ENCODE results near the gene HENMT1.
"Not testable (repeated sequence)": the region's sequence is repeated elsewhere in the genome, so short reads cannot be mapped to it uniquely, and the experiment has no call there.

HENMT1 gene

DNA sequence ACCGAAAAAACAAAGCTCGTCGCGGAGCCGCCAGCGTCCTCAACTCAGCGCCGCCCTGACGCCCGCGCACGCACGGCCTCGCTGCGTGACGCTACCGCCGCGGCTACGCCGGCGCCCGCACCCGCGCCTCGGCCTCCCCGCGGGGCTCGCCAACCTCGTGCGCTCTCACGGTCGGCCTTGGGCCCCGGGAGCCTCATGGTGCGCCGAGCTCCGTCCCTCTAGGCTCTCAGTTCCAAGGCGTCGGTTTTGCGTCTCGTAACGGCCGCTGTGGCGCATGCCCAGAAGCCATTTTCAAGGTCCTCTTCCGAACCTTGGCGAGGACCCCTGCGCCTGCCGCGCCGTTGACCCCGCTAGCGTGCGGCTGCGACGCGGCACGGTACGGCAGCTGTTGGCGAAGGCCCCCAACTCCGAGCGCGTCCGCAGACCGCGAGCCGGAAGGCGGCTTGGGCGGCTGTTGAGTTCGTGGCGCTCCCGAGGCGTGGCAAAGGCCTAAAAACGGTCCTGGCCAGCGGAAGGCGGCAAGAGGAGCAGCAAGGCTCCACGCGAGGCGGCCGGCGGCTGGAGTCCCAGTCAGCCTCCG, at the start of gene HENMT1:
Gene HENMT1, minus strand, starts transcription at position 64 of the 580 bp plus-strand sequence. CDS start 1,209 bp downstream, outside the sequence.
- H3K27me3 ChIP-seq (ENCODE audit: control insufficient read depth, insufficient read depth, low read length): no peaks in the 10 kb centered on the region
- H3K9ac ChIP-seq (ENCODE audit: low read length): peak within 1 kb of the TSS; percentile 67
- H3K27ac ChIP-seq (ENCODE audit: low read depth, low read length): peak within 1 kb of the TSS; percentile 94
- peak within 1 kb of the TSS; percentile 76 for H3K4me3 ChIP-seq (ENCODE audit: low read length)
- no peaks in the 10 kb centered on the region for H3K36me3 ChIP-seq (ENCODE audit: control insufficient read depth, insufficient read depth, low read length)
- H3K4me1 ChIP-seq (ENCODE audit: control insufficient read depth, insufficient read depth, low read length): no peaks in the 10 kb centered on the region

DNA sequence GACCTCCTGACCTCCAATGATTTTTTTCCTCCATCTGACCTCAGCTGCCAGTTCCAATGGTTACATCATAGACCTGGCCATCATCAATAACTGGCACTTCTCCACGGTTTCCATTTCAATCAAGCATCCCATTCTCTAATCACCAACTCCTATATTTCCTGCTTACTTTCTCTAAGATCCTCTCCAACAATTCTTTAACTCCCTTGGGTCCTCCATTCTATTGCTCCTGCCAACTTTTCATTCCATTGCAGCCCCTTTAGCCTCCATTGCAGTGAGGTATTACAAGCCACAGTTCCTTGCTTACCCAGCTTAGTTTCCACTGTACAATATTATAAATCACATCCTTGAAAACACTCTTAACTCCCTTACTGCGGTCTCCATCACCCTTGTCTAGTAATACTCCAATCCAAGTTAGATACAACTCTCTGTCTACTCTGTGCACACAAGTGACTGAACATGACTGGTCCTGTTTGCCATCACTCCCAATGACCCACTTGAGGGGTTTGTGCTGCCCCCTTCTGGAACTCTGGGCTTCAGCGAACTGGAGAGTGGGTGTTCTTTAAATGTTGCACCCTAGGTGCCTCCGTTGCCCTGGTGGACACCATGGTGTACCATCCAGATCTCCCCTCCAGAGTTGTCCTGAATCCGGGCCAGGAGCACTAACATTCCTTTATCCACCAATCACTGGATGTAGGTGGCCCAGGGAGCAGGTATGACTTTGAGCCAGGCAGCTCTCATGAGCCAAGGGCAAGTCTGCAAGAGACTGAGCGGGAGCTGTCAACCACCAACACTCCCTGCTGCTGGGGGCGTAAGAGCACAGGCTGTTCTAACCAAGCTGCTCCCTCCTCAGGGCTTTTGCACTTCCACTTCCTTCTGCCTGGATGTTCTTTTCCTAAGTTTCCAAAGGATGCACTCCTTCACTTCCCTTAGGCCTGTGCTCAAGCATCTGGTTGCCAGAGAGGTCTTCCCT, 48.1 kb upstream of the HENMT1 start:
- Histone ChIP-seq H3K27me3 (ENCODE audit: control insufficient read depth, insufficient read depth, low read length) (no peaks in the 10 kb centered on the region), H3K27ac (ENCODE audit: low read depth, low read length) (no peak overlapping the region), H3K4me3 (ENCODE audit: low read length) (no peak overlapping the region), H3K36me3 (ENCODE audit: control insufficient read depth, insufficient read depth, low read length) (no peaks in the 10 kb centered on the region), H3K4me1 (ENCODE audit: control insufficient read depth, insufficient read depth, low read length) (no peaks in the 10 kb centered on the region), H3K9ac (ENCODE audit: low read length) (no peak overlapping the region)

DNA sequence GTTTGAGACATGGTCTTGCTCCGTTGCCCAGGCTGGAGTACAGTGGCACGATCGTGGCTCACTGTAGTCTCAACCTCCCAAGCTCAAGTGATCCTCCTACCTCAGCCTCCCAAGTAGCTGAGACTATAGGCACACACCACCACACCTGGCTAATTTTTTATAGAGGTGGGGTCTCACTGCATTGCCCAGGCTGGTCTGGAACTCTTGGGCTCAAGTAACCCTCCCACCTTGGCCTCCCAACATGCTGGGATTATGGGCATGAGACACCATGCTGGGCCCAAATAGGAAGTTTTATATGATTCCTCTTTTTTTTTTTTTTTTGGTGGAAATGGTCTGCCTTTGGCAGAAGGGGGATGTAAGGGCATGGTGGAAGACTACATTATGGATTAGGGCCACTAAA, 45.8 kb upstream of the HENMT1 start:
- H3K36me3 ChIP-seq (ENCODE audit: control insufficient read depth, insufficient read depth, low read length): no peaks in the 10 kb centered on the region

DNA sequence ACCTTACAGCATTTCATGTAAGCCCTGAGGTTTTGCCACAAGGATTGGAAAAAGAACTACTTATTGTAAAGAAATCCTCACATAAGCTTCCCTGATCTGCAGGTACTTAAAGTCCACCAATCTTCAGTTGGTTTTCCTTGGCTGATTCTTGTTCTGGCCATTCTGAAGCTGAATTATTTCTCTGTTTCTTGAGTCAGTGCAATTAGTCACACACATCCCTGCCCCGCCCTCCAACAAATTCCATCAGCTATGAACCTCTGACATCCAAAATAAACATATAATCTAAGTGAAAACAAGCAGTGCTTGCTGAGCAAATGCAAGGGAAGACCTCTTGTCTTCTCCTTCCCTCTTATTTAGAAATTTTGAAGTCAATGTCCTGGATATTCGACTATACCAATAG, 43.6 kb upstream of the HENMT1 start:
- no peaks in the 10 kb centered on the region for H3K4me1 ChIP-seq (ENCODE audit: control insufficient read depth, insufficient read depth, low read length)
- no peak overlapping the region for H3K27ac ChIP-seq (ENCODE audit: low read depth, low read length)
- H3K36me3 ChIP-seq (ENCODE audit: control insufficient read depth, insufficient read depth, low read length): peaks cover 8% of the 10 kb centered on the region
- no peaks in the 10 kb centered on the region for H3K27me3 ChIP-seq (ENCODE audit: control insufficient read depth, insufficient read depth, low read length)
- no peak overlapping the region for H3K9ac ChIP-seq (ENCODE audit: low read length)
- no peak overlapping the region for H3K4me3 ChIP-seq (ENCODE audit: low read length)

More for the DNA sequence above, 45.8 kb upstream of the HENMT1 start:
- Histone ChIP-seq H3K4me1 (ENCODE audit: control insufficient read depth, insufficient read depth, low read length) (no peaks in the 10 kb centered on the region), H3K4me3 (ENCODE audit: low read length) (no peak overlapping the region), H3K27me3 (ENCODE audit: control insufficient read depth, insufficient read depth, low read length) (no peaks in the 10 kb centered on the region), H3K9ac (ENCODE audit: low read length) (no peak overlapping the region), H3K27ac (ENCODE audit: low read depth, low read length) (no peak overlapping the region)

DNA sequence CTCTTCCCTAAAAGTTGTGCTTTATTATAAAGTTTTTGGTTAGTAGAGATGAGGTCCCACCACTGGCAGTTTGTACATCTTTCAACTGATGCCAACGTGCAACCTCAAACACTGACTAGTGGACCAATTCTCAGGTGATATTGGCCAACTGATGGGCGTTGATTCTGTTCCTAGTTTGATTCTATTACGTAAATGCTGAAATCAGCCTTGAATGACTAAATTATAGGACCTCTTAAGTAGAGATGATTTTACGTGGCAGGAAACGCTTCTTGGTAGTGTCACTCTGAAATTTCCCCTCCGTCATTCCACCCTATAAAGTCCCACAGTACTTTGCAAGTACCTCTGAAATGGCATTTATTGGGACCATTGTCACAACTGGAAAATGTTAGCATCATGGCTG, 43.0 kb upstream of the HENMT1 start:
- H3K27ac ChIP-seq (ENCODE audit: low read depth, low read length): no peak overlapping the region
- no peak overlapping the region for H3K4me3 ChIP-seq (ENCODE audit: low read length)
- H3K4me1 ChIP-seq (ENCODE audit: control insufficient read depth, insufficient read depth, low read length): no peaks in the 10 kb centered on the region
- no peaks in the 10 kb centered on the region for H3K27me3 ChIP-seq (ENCODE audit: control insufficient read depth, insufficient read depth, low read length)
- peaks cover 13% of the 10 kb centered on the region for H3K36me3 ChIP-seq (ENCODE audit: control insufficient read depth, insufficient read depth, low read length)
- H3K9ac ChIP-seq (ENCODE audit: low read length): no peak overlapping the region

DNA sequence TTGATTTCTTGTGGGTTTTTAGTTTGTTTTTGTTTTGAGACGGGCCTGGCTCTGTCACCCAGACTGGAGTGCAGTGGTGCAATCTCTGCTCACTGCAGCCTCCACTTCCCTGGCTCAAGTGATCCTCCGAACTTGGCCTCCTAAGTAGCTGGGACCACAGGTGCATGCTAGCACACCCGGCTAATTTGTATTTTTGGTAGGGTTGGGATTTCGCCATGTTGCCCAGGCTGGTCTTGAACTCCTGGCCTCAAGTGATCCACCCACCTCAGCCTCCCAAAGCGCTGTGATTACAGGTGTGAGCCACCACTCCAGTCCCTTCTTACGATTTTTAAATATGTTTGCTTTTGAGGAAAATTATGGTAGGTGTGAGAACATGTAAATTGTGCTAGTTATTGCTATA, 41.2 kb upstream of the HENMT1 start:
- not testable (repeated sequence) for H3K27me3 ChIP-seq (ENCODE audit: control insufficient read depth, insufficient read depth, low read length); H3K4me1 ChIP-seq (ENCODE audit: control insufficient read depth, insufficient read depth, low read length); H3K27ac ChIP-seq (ENCODE audit: low read depth, low read length); H3K9ac ChIP-seq (ENCODE audit: low read length); H3K4me3 ChIP-seq (ENCODE audit: low read length)
- peaks cover 20% of the 10 kb centered on the region for H3K36me3 ChIP-seq (ENCODE audit: control insufficient read depth, insufficient read depth, low read length)

DNA sequence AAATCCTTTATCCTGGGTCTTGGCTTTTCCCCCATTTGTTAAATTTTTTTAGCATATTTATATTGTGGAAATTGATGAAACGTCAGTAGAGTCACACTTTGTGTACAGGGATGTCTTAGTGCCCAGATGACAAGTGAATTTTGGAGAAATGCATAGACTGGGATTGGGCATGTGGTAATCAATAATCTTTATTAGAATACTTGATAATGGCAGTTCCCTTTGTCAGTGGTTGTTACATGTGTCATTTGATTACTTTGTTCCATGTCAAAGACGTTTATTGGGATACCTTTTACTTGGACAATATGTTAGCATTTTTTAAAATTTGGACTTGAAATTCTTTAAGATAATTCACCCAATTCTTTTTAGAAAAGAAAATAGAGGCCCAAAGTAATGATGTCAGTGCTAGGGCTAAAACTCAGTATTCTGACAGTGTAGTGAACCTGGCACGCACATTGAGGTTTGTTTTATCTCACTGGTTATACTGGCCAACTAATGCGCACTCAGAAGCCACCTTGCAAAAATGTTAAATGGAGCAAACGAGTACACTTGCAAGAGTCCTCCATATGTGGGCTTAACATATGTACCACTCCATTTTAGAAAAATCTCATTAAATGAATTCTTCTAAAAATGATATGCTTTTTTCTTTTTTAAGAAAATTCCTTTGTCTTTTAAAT, 40.4 kb upstream of the HENMT1 start:
- no peak overlapping the region for H3K27ac ChIP-seq (ENCODE audit: low read depth, low read length)
- H3K9ac ChIP-seq (ENCODE audit: low read length): no peak overlapping the region
- no peaks in the 10 kb centered on the region for H3K27me3 ChIP-seq (ENCODE audit: control insufficient read depth, insufficient read depth, low read length)
- peaks cover 23% of the 10 kb centered on the region for H3K36me3 ChIP-seq (ENCODE audit: control insufficient read depth, insufficient read depth, low read length)
- no peaks in the 10 kb centered on the region for H3K4me1 ChIP-seq (ENCODE audit: control insufficient read depth, insufficient read depth, low read length)
- no peak overlapping the region for H3K4me3 ChIP-seq (ENCODE audit: low read length)

DNA sequence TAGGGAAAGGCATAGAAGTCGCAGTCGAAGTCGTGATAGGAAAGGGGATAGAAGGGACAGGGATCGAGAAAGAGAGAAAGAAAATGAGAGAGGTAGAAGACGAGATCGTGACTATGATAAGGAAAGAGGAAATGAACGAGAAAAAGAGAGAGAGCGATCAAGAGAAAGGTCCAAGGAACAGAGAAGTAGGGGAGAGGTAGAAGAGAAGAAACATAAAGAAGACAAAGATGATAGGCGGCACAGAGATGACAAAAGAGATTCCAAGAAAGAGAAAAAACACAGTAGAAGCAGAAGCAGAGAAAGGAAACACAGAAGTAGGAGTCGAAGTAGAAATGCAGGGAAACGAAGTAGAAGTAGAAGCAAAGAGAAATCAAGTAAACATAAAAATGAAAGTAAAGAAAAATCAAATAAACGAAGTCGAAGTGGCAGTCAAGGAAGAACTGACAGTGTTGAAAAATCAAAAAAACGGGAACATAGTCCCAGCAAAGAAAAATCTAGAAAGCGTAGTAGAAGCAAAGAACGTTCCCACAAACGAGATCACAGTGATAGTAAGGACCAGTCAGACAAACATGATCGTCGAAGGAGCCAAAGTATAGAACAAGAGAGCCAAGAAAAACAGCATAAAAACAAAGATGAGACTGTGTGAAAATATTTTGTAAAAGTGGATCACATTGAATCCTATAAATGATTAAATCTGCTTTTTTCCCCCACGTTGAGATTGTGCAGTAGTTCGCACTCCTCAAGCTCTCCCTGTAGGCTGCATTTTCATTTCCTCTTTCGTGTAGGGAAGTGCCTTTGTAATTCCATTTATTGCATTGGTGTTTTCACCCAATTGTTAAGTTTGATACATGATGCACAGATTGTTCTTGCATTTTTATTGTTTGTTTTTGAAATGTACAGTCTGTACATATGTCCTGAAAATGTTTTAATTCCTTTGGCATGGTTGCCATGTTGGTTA, 38.8 kb upstream of the HENMT1 start:
- Histone ChIP-seq H3K9ac (ENCODE audit: low read length) (no peak overlapping the region), H3K36me3 (ENCODE audit: control insufficient read depth, insufficient read depth, low read length) (peaks cover 23% of the 10 kb centered on the region), H3K27me3 (ENCODE audit: control insufficient read depth, insufficient read depth, low read length) (no peaks in the 10 kb centered on the region), H3K27ac (ENCODE audit: low read depth, low read length) (no peak overlapping the region), H3K4me1 (ENCODE audit: control insufficient read depth, insufficient read depth, low read length) (peaks cover 6% of the 10 kb centered on the region), H3K4me3 (ENCODE audit: low read length) (no peak overlapping the region)

DNA sequence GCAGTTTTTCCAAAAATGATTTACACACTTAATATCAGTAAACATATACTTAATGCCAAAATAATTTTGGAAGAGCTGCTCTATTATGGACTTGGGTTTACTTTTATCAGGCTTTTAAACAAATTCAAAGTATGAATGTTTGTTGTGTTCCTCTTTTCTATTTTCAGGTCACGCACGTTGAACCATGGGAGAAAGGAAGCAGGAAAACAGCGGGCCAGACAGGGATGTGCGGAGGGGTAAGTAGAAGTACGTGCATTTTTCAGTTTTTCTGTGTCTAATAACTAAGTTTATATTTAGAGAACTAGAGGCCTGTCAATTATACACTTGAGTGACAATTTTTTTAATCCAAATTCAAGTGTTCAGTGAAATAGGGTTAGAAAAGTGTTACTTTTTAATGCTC, 34.6 kb upstream of the HENMT1 start:
- no peak overlapping the region for H3K4me3 ChIP-seq (ENCODE audit: low read length)
- no peak overlapping the region for H3K27ac ChIP-seq (ENCODE audit: low read depth, low read length)
- no peaks in the 10 kb centered on the region for H3K27me3 ChIP-seq (ENCODE audit: control insufficient read depth, insufficient read depth, low read length)
- peaks cover 23% of the 10 kb centered on the region for H3K36me3 ChIP-seq (ENCODE audit: control insufficient read depth, insufficient read depth, low read length)
- H3K4me1 ChIP-seq (ENCODE audit: control insufficient read depth, insufficient read depth, low read length): peaks cover 17% of the 10 kb centered on the region
- H3K9ac ChIP-seq (ENCODE audit: low read length): no peak overlapping the region

DNA sequence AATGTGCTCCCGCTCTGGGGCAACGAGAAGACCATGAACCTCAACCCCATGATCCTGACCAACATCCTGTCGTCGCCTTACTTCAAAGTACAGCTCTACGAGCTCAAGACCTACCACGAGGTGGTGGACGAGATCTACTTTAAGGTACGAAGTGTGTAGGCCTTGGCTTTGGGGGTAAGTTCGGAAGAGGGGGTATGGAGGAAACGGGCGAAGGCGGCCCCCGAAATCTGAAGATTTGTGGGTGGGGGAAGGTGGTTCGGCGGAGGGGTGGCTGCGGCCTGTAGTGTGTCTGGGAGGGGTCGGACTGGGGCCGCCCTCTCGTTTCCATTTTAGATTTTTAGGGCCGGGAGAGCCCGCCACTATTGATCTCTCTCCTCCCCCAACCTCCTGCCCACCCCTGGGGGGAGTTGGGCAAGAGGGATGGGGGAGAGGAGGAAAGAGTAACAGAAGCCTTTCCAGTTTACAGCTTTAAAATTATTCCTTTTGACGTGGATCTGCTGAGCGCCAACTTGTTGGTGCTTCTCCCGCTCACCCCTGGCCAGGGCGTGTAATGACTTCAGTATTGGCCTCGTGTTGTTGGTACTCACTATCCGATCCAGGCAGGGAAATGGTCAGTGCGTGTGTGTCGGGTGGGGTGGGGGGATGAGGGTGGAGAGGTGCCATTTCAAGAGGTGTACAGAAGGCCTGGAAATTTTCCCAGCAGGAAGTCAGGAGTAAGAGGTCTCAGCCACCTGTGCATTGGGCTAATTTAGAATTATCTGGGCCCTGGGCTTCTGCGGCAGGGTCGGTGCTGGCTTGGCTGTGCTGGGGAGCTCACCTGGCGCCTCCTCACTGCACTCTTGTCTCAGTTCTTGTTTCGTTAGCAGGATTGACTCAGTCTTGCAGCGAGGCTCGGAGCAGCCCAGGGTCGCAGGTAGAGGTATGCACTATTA, 32.1 kb upstream of the HENMT1 start:
- peak overlapping the region; percentile 99 for H3K27ac ChIP-seq (ENCODE audit: low read depth, low read length)
- H3K4me1 ChIP-seq (ENCODE audit: control insufficient read depth, insufficient read depth, low read length): peaks cover 17% of the 10 kb centered on the region
- no peaks in the 10 kb centered on the region for H3K27me3 ChIP-seq (ENCODE audit: control insufficient read depth, insufficient read depth, low read length)
- peak overlapping the region; percentile 85 for H3K4me3 ChIP-seq (ENCODE audit: low read length)
- H3K9ac ChIP-seq (ENCODE audit: low read length): peak overlapping the region; percentile 94
- peaks cover 7% of the 10 kb centered on the region for H3K36me3 ChIP-seq (ENCODE audit: control insufficient read depth, insufficient read depth, low read length)
